ENCODE measurements around the gene PCDHA3.
"Not testable (repeated sequence)": the region's sequence is repeated elsewhere in the genome, so short reads cannot be mapped to it uniquely, and the experiment has no call there.

DNA sequence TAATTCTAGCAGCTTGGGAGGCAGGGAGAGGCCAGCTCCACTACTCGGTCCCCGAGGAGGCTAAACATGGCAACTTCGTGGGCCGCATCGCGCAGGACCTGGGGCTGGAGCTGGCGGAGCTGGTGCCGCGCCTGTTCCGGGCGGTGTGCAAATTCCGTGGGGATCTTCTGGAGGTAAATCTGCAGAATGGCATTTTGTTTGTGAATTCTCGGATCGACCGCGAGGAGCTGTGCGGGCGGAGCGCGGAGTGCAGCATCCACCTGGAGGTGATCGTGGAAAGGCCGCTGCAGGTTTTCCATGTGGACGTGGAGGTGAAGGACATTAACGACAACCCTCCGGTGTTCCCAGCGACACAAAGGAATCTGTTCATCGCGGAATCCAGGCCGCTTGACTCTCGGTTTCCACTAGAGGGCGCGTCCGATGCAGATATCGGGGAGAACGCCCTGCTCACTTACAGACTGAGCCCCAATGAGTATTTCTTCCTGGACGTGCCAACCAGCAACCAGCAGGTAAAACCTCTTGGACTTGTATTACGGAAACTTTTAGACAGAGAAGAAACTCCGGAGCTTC is 33.7 kb downstream of the PCDHA3 start:
- TF ChIP-seq, protein P1, sequence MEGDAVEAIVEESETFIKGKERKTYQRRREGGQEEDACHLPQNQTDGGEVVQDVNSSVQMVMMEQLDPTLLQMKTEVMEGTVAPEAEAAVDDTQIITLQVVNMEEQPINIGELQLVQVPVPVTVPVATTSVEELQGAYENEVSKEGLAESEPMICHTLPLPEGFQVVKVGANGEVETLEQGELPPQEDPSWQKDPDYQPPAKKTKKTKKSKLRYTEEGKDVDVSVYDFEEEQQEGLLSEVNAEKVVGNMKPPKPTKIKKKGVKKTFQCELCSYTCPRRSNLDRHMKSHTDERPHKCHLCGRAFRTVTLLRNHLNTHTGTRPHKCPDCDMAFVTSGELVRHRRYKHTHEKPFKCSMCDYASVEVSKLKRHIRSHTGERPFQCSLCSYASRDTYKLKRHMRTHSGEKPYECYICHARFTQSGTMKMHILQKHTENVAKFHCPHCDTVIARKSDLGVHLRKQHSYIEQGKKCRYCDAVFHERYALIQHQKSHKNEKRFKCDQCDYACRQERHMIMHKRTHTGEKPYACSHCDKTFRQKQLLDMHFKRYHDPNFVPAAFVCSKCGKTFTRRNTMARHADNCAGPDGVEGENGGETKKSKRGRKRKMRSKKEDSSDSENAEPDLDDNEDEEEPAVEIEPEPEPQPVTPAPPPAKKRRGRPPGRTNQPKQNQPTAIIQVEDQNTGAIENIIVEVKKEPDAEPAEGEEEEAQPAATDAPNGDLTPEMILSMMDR (IDR thresholded peaks at IDR 0.05; ENCODE audit: low read length) = not testable (repeated sequence)
- not testable (repeated sequence) for TF ChIP-seq EZH2phosphoT487 (IDR thresholded peaks at IDR 0.05; ENCODE audit: low read length); EZH2 (optimal IDR thresholded peaks at IDR 0.05; ENCODE audit: low read depth, low read length)

Measured in MM.1S (cell line).